GM19324 (cell line): ENCODE data around the gene PRKCD.

Source experiments
- ATAC-seq: cut with Tn5 transposase; IDR thresholded peaks from one replicate; pipeline ENCODE4 v1.9.1; 2021; ENCODE audit warnings: mild to moderate bottlenecking, moderate library complexity; ENCODE audit not compliant: unreplicated experiment, low FRiP score

Gene PRKCD

GRCh38 chr3:53169832-53170324 lies 8.9 kb downstream of the PRKCD start:
- ATAC-seq: no peak

GRCh38 chr3:53170325-53171063 lies 9.5 kb downstream of the PRKCD start:
- peak; percentile 24 for ATAC-seq

DNA sequence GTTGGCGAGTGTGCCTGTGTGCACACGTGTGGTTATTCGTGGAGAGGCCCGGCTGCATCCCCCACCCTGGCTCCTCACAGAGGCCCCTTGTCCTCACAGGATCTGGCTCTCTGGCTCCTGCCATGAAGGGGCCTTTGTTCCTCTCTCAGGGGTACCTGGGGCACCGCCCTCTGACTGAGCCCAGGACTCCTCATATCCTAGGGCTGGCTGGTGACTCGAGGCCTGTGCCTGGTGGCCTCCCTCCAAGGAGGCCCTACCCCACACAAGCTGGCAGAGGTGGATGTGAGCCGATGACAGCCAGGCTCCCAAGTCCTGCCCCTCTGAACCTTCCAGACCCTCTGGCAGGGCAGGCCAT lies 10.0 kb downstream of the PRKCD start:
- ATAC-seq: no peak

- ATAC-seq: no peak
Measured at GRCh38 chr3:53171827-53172505, 11.0 kb downstream of the PRKCD start.

GRCh38 chr3:53173107-53173506 lies 12.1 kb downstream of the PRKCD start:
- no peak for ATAC-seq

- ATAC-seq: peak; percentile 63
Measured at GRCh38 chr3:53174346-53175250, 13.6 kb downstream of the PRKCD start.

DNA sequence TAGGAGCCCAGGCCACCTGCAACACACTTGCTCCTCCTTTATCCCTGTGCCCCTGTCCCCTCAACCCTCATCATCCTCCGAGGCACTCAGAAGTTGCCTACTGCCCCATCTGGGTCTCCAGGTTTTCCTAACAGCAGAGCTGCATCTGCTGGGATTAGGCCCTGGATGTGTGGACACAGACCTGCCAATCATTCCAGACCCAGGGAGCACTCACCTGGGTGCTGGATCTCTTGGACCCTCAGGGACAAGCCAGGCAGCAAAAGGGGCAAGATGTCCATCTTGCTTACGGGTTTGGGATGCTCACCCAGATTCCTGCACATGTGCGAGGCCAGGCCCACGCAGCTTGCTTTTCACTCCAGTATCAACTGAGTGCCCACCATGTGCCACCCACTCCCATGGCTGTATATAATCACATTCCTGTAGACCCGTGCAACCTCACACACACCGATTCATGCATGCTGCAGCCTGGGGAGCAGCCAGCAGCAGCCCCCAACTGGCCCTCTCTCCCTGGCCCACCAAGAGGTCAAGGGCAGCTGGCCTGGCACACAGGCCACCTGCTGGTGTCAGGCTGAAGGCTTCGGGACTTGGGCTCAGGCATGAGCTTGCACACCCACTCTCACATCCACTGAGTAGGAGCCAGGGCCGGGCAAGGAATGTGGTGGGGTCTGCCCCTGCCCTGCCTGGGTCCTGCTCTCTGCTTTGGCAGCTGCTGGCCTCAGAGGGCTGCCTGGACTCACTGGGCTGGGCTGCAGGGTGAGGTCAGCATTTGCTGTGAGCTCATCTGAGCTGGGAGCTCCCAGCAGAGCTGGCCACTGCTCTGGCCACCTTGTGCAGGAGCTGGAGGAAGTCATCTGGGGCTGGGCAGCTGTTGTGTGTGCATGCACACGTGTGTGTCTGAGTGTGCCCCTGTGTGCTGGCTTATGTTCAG lies 14.9 kb downstream of the PRKCD start:
- no peak for ATAC-seq

DNA sequence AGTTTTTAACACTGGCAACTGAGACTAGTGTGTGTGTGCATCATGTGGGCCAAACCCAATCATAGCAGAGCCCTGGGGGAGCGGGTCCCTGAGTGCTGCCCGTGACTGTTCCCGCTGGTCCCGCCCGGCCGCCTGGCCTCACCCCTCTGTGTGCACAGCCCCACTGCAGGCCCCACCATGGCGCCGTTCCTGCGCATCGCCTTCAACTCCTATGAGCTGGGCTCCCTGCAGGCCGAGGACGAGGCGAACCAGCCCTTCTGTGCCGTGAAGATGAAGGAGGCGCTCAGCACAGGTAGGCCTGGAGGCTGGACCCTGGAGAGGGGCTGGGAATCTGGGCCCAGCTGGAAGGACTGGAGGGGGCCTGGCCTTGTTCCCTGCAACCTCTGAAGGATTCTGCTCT lies 17.2 kb downstream of the PRKCD start:
- ATAC-seq: no peak

DNA sequence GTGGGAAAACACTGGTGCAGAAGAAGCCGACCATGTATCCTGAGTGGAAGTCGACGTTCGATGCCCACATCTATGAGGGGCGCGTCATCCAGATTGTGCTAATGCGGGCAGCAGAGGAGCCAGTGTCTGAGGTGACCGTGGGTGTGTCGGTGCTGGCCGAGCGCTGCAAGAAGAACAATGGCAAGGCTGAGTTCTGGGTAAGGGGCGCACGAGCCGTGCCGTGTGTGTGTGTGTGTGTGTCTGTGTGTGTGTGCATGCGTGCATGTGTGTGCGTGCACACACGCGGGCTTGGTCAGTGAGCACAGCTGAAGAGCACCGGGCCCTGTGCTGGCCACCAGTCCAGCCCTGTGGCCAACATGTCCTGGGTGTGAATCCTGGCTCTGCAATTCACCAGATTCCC lies 18.6 kb downstream of the PRKCD start:
- ATAC-seq: no peak

DNA sequence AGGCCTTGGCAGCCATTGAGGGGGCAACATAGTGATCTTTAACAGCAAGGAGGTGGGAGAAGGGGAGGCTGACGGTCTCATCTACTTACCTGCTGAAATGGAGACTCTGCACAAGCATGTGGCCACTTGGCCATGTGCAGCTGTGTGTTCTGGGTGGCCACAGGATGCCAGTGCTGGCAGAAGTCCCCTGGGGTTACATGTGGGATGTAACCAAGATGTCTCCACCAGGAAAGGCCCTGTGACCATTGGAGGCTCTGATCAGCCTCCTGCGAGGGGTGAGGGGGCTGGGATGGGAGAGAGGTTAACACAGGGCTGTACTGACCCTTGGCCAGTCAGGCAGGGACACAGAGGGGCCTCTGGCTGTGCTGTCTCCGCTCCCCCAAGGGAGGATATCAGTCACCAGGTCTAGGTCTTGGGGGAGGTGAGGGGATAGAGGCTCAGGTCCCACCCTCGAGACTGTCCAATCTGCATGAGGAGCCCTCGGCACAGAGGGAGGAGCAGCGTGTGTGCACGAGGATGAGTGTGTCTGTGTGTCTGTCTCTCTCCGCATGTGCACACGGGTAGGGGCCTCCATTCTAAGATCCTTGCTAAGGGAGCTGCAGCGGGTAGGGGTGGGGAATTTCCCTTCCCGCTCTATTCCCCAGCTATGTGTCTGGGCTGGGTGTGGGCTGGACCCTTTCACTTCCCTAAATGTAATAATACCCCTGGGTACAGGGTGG lies 19.5 kb downstream of the PRKCD start:
- peak; percentile 85 for ATAC-seq

GRCh38 chr3:53181024-53181371 lies 20.0 kb downstream of the PRKCD start:
- no peak for ATAC-seq

DNA sequence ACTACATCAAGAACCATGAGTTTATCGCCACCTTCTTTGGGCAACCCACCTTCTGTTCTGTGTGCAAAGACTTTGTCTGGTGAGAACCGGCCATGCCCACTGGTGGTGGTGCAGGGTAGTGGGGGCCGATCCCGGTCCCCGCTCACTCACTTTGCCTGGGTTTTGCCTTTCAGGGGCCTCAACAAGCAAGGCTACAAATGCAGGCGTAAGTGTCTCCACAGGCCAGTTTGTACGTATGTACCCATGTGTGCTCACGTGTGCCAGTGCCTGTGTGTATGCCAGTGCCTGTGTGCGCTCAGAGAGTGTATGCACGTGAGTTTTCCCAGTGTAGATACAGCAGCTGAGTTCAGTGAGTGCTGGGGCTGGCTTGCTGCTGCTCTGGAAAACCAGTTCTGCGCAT lies 20.5 kb downstream of the PRKCD start:
- ATAC-seq: no peak

DNA sequence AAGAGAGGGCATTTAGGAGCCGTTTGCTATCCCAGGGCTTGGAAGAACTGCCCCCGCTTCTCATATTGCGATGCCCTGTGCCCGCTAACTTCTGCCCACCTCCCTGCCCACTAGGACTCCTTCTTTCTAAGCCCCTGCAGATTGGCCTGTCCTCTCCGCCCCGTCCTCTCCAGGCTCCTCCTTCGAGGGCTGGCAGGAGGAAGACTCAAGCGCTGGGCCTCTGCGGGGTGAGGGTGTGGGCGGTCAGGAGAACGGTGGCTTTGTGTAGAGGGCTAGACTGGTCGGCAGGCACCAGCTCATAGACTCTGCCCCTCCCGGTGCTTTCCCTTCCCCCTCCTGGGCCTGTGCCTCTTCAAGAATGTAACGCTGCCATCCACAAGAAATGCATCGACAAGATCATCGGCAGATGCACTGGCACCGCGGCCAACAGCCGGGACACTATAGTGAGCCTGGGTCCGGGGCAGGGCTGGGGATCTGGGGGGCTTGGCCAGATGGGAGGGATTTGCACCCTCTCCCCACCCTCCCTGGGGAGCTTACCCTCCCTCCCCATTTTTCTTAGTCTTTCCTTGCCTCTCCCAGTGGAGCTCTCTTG lies 21.9 kb downstream of the PRKCD start:
- no peak for ATAC-seq

DNA sequence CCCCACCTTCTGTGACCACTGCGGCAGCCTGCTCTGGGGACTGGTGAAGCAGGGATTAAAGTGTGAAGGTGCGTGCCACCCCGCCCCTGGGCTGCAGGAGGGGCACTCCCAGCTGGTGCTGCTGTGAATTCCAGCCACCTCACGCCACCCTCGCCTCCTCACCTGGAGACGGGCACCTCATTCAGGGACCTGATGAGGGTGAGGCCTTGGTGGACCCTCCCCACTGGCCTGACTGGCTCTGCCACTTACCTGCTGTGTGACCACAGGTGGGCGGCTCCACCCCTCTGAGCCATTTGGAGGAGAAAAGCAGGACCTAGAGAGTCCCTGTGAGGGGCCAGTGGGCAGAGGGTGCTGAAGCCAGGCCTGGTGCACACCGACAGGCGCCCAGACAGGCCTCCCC lies 22.5 kb downstream of the PRKCD start:
- no peak for ATAC-seq

- ATAC-seq: no peak
Measured at GRCh38 chr3:53184701-53185100, 23.7 kb downstream of the PRKCD start.

GRCh38 chr3:53185761-53186465 lies 24.9 kb downstream of the PRKCD start:
- no peak for ATAC-seq

GRCh38 chr3:53186726-53187125 lies 25.7 kb downstream of the PRKCD start:
- no peak for ATAC-seq

GRCh38 chr3:53187430-53187829 lies 26.4 kb downstream of the PRKCD start:
- no peak for ATAC-seq
